Ovary (tissue), 9 donors: ENCODE measurements around the gene CPN2. TPM values are rescaled to one million over a fixed set of nuclear protein-coding genes. Genes with fewer than 3 reads are reported as not detected.

Experiments
- DNase-seq, 5 donors: peaks; one replicate each; pipeline ENCODE4 v3.0.0-alpha.2; 2019 to 2020
- H3K27ac ChIP-seq, 2 donors: fragments of 200-600 bp; one replicate each; pipeline versions ENCODE4 v1.5.1 to v1.8.0; 2019 to 2022
- H3K27me3 ChIP-seq: fragments of 200-600 bp; one replicate; pipeline ENCODE4 v1.8.0; 2022
- H3K36me3 ChIP-seq: fragments of 200-600 bp; sonication (generic); one replicate; pipeline ENCODE4 v1.5.1; 2019
- H3K4me1 ChIP-seq: one replicate; pipeline ENCODE4 v1.8.1; 2013; ENCODE audit warnings: mild to moderate bottlenecking, moderate library complexity; ENCODE audit not compliant: insufficient read depth
- H3K4me3 ChIP-seq: fragments of 200-600 bp; sonication (generic); one replicate; pipeline ENCODE4 v1.5.1; 2017
- H3K9me3 ChIP-seq, 2 donors: fragments of 200-600 bp in 1 of 2; sonication (generic) in 1 of 2; one replicate each; pipeline versions ENCODE4 v1.5.1 to v1.8.1; 2013 to 2019; ENCODE audit warnings: mild to moderate bottlenecking in 1 of 2, moderate library complexity in 1 of 2
- EP300 ChIP-seq: sonication (generic); formaldehyde crosslinking; IDR thresholded peaks from one replicate; pipeline ENCODE4 v1.6.1; 2017; ENCODE audit warnings: antibody characterized with exemption
- POLR2A ChIP-seq: fragments of 450-650 bp; IDR thresholded peaks from one replicate; pipeline ENCODE4 v1.6.1; 2017; ENCODE audit warnings: antibody characterized with exemption, mild to moderate bottlenecking, moderate library complexity
- WGBS, 3 donors: extraction: QIAGEN DNeasy Blood & Tissue Kit in 1 of 3; methylation state at CpG; one replicate each; pipeline versions ENCODE4 v1.1.5 to v1.1.7; 2013 to 2017; 5-methylcytosine and 5-hydroxymethylcytosine counted together
- intact Hi-C, 4 donors: fragments of 100-400 bp; cut with DNase I; formaldehyde crosslinking; loops; one replicate each; pipeline versions ENCODE4 v1.11.0 to v1.15.1; 2022 to 2023
- polyA plus RNA-seq, 2 donors: library from polyadenylated mRNA; stranded (reverse); fragments of 200-250 nt in 1 of 2; fragments of 350-450 nt in 1 of 2; fragmentation: Illumina TruSeq in 1 of 2; extraction: RNeasy Lipid Tissue Mini Kit (QIAGEN cat#74804) in 1 of 2; gene quantifications; one replicate each; pipeline ENCODE4 v1.2.3, GENCODE V29; 2013 to 2014
- total RNA-seq, 7 donors: library from RNA; depleted of rRNA in 2 of 7; stranded (reverse); fragments of >200 nt in 2 of 7; fragmentation: NEBNext Ultra II Directional in 3 of 7; extraction: Animal tissue kit (Norgen Biotek cat#: 25700) in 3 of 7; gene quantifications; one replicate each; pipeline versions ENCODE4 v1.1.0 to v1.2.4, GENCODE V29; 2016 to 2023
- TF ChIP-seq, protein P1 (sequence below), 3 donors: fragments of 450-650 bp in 2 of 3; fragments of 200-600 bp in 1 of 3; IDR thresholded peaks; one replicate each; pipeline versions ENCODE4 v1.5.1 to v1.8.0; 2016 to 2022; ENCODE audit warnings: antibody characterized with exemption in 3 of 3, mild to moderate bottlenecking in 1 of 3
- donor health status: DM: no; HTN: no; CAD: no; lungs with moderate emphysema.
- donor health status: DM: no; HTN: no; CAD: no.
- donor health status: Bipolar disorder and iron deficiency.
- donor health status: DM: yes; HTN: yes; CAD: no.
- donor health status: DM: no; HTN: no; CAD: no.
- donor health status: DM: yes; HTN: yes; CAD: no.

CPN2 gene
- total and polyA plus RNA-seq, 9 donors, result 0.18 to 1.6 TPM; not detected in 7

DNA sequence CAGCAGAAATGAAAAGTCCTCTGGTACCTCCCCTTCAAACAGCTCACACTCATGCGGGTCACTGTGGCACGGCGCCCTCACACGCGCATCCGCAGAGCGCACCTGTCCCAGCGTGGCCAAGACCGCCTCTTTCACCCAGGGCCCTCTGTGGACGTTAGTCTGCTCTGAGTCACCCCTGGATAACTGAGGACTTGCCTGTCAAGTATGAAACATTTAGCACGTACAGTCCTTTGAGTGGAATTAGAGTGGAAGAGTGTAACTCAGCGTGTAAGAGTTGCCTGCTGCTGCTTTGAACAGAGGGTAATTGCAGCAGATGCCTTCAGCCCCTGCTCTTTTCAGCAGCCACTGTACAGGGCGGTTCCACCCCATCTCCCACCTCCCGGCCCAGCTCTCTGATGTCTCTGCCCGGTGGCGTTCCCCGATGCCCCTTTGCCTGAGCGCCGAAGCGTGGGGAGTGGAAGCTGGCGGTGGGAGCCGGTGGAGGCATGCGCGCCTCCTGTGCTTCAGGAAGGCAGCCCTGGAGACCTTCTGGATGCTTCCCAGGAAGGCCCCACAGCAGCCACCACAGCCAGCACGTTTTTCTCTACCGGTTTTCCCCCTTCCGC is 23.0 kb downstream of the CPN2 start:
- H3K27ac ChIP-seq, result no peak overlapping the region
- TF ChIP-seq POLR2A (no peak), EP300 (no peak)
- TF ChIP-seq, protein P1, sequence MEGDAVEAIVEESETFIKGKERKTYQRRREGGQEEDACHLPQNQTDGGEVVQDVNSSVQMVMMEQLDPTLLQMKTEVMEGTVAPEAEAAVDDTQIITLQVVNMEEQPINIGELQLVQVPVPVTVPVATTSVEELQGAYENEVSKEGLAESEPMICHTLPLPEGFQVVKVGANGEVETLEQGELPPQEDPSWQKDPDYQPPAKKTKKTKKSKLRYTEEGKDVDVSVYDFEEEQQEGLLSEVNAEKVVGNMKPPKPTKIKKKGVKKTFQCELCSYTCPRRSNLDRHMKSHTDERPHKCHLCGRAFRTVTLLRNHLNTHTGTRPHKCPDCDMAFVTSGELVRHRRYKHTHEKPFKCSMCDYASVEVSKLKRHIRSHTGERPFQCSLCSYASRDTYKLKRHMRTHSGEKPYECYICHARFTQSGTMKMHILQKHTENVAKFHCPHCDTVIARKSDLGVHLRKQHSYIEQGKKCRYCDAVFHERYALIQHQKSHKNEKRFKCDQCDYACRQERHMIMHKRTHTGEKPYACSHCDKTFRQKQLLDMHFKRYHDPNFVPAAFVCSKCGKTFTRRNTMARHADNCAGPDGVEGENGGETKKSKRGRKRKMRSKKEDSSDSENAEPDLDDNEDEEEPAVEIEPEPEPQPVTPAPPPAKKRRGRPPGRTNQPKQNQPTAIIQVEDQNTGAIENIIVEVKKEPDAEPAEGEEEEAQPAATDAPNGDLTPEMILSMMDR (IDR thresholded peaks at IDR 0.05), result no peak
- no peak for DNase-seq
- 45 to 58% (median 54%) methylated on average over 27 of the region's 27 CpGs for WGBS, 3 donors
- H3K9me3 ChIP-seq, result no peaks in the 10 kb centered on the region
- peaks cover 8% of the 10 kb centered on the region for H3K4me1 ChIP-seq
- no peak overlapping the region for H3K4me3 ChIP-seq
- no peaks in the 10 kb centered on the region for H3K27me3 ChIP-seq
- H3K36me3 ChIP-seq, result no peaks in the 10 kb centered on the region
- intact Hi-C loops, result no loop called here

DNA sequence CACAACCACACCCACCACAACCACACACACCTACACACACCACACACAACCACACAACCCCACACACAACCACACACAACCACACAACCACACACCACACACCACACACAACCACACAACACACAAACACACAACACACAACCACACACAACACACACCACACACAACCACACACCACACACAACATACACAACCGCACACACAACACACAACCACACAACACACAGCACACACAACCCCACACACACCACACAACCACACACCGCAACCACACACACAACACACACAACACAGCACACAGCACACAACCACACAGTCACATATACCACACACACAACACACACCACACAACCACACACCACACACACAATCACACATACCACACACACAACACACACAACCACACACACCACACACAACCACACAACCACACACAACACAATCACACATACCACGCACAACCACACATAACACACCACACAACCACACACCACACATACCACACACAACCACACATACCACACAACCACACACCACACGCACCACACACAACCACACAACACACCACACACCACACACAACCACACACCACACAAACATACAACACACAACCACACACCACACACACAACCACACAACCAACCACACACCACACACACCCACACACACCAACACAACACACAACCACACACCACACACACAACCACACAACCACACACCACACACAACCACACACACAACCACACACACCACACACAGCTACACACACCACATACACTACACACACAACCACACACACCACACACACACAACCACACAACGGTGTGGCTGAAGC is 23.7 kb downstream of the CPN2 start:
- no peak for TF ChIP-seq EP300
- TF ChIP-seq, protein P1 (IDR thresholded peaks at IDR 0.05), result no peak
- TF ChIP-seq POLR2A, result no peak
- Histone ChIP-seq H3K36me3 (no peaks in the 10 kb centered on the region), H3K9me3 (no peaks in the 10 kb centered on the region), H3K4me1 (peaks cover 8% of the 10 kb centered on the region), H3K4me3 (no peak overlapping the region), H3K27ac (no peak overlapping the region), H3K27me3 (no peaks in the 10 kb centered on the region)
- 91 to 92% (median 91%) methylated on average over 5 of the region's 5 CpGs for WGBS, 3 donors
- intact Hi-C loops, result no loop called here
- DNase-seq, result no peak

DNA sequence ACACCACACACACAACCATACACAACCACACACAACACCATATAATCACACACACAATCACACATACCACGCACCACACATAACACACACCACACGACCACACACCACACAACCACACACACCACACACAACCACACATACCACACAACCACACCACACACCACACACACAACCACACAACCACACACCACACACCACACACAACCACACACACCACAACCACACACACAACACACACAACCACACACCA is 24.2 kb downstream of the CPN2 start:
- intact Hi-C loops, result no loop called here
- H3K4me1 ChIP-seq, result peaks cover 8% of the 10 kb centered on the region

DNA sequence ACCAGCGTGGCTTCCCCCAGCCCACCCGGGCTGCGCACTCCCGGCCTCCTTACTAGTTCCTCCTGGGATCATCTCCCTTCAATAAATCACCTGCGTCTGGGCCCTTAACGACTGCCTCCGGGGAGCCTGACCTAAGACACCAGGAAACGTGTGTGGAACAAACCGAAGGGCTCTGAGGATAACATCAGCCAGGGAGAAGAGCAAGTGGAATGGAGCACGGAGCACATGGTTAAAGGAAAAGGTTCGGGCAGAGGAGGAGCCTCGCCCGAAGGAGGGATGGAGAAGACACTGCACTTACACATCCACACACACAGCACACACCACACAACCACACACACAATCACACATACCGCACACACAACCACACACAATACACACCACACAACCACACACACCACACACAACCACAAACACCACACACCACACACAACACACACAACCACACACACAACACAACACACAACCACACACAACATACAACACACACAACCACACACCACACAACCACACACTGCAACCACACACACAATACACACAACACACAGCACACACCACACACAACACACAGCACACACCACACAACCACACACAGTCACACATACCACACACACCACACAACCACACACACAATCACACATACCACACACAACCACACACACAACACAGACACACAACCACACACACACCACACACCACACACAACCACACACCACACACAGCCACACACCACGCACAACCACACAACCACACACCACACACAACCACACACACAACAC is 24.7 kb downstream of the CPN2 start:
- Histone ChIP-seq H3K36me3 (no peaks in the 10 kb centered on the region), H3K27ac (no peak overlapping the region), H3K4me1 (peaks cover 8% of the 10 kb centered on the region), H3K27me3 (no peaks in the 10 kb centered on the region), H3K4me3 (no peak overlapping the region), H3K9me3 (no peaks in the 10 kb centered on the region)
- intact Hi-C loops, result no loop called here
- TF ChIP-seq EP300 (no peak), POLR2A (no peak)
- TF ChIP-seq, protein P1 (IDR thresholded peaks at IDR 0.05), result no peak
- DNase-seq, result no peak
- 49 to 53% (median 50%) methylated on average over 15 of the region's 15 CpGs for WGBS, 3 donors

More for the DNA sequence above, 24.2 kb downstream of the CPN2 start:
- H3K9me3 ChIP-seq, result no peaks in the 10 kb centered on the region
- H3K27me3 ChIP-seq, result no peaks in the 10 kb centered on the region
- no peak for DNase-seq
- TF ChIP-seq EP300, result no peak
- TF ChIP-seq POLR2A, result no peak
- TF ChIP-seq, protein P1 (IDR thresholded peaks at IDR 0.05), result no peak
- no peak overlapping the region for H3K4me3 ChIP-seq
- H3K36me3 ChIP-seq, result no peaks in the 10 kb centered on the region
- no peak overlapping the region for H3K27ac ChIP-seq
- 85 to 95% (median 92%) methylated on average over 2 of the region's 2 CpGs for WGBS, 3 donors
